ENCODE measurements around the gene XCL1. TPM values are rescaled to one million over a fixed set of nuclear protein-coding genes. Genes with fewer than 3 reads are reported as not detected.

The XCL1 gene
- total RNA-seq, 1 donor from 2014 or later, result not detected

DNA sequence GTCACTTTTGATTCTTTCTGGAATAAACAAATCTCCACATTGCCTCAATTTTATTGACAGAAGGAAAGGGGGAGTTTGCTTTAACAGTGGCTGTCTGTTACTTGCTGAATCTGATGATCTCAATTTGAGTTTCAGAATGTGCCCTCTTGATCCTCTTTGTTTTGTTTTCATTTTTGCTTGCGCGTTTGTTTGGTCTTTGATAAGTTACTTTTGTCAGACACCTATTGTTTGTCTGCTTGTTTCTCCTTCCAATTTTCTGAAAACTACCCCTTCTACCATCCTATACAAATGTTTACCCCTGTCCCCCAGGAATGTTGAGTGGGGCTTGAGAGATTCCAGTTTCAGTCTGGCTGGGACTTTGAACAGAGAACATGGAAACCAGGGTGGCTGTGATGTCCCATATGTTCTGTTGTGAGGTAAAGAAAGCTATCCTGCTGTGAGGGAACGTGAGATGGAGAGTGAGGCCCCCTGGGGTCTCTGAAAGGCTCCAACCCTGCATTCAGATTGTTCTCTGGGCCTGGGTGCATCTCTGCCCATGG lies 20.8 kb upstream of the XCL1 start:
- ChIA-PET CTCF (no interaction called here), POLR2A (no interaction called here)
- no peak for TF ChIP-seq CTCF (IDR thresholded peaks at IDR 0.05)
- Mint-ChIP-seq H3K9me3 (peaks cover 1% of the 10 kb centered on the region), H3K27me3 (peaks cover 2% of the 10 kb centered on the region), H3K36me3 (ENCODE audit: low read depth) (no peaks in the 10 kb centered on the region), H3K4me1 (no peaks in the 10 kb centered on the region), H3K4me3 (no peak overlapping the region), H3K27ac (no peak overlapping the region)
- intact Hi-C loops (cut with micrococcal nuclease), result no loop called here
- ATAC-seq (ENCODE audit: low read depth), result no peak
- DNase-seq, result no peak

DNA sequence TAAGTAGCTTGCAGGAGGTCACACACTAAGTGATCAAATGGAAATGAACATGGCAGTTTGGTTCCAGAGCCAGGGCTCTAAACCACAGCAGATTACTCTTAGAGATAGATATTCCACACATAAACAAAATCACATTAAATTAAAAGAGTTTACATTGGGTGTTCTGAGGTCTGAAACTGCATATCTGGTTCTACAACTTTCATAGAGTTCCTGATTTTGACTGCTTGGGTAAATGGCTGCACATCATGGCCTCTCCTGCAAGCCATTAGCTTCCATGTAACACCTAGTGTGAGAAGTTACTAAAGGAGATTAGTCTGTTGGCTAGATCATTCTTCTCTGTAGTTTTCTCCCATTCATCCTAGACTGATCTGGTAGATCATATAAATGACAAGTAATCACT lies 19.8 kb upstream of the XCL1 start:
- CTCF ChIA-PET, result no interaction called here
- DNase-seq, result no peak
- ATAC-seq (ENCODE audit: low read depth), result no peak
- POLR2A ChIA-PET, result no interaction called here
- no peaks in the 10 kb centered on the region for H3K9me3 Mint-ChIP-seq
- H3K36me3 Mint-ChIP-seq (ENCODE audit: low read depth), result no peaks in the 10 kb centered on the region
- H3K4me1 Mint-ChIP-seq, result no peaks in the 10 kb centered on the region
- H3K27ac Mint-ChIP-seq, result no peak overlapping the region
- H3K4me3 Mint-ChIP-seq, result no peak overlapping the region
- peaks cover 5% of the 10 kb centered on the region for H3K27me3 Mint-ChIP-seq
- intact Hi-C loops (cut with micrococcal nuclease), result no loop called here
- no peak for TF ChIP-seq CTCF (IDR thresholded peaks at IDR 0.05)

GRCh38 chr1:168560370-168560769 lies 16.0 kb upstream of the XCL1 start:
- TF ChIP-seq CTCF (IDR thresholded peaks at IDR 0.05), result no peak
- Mint-ChIP-seq H3K36me3 (ENCODE audit: low read depth) (no peaks in the 10 kb centered on the region), H3K4me3 (no peak overlapping the region), H3K9me3 (no peaks in the 10 kb centered on the region), H3K4me1 (no peaks in the 10 kb centered on the region), H3K27me3 (peaks cover 13% of the 10 kb centered on the region), H3K27ac (no peak overlapping the region)
- POLR2A ChIA-PET, result no interaction called here
- DNase-seq, result no peak
- no peak for ATAC-seq (ENCODE audit: low read depth)
- intact Hi-C loops (cut with micrococcal nuclease), result no loop called here
- CTCF ChIA-PET, result no interaction called here

DNA sequence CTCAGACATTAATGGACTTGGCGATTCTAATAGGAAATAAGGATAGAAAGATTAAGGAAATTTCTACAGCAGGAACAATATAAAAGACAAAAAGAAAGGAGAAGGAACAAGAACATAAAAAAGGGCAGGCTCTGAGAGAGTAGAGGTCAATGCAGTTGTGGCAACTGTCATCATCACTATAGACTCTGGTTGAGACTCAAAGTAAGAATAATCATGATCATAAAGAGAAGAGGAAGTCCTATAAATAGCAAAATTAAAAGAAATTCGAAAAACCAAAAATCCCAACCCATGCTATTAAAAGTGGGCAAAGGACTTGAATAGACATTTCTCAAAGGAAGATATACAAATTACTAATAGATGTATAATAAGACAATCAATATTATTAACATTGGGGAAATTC lies 14.4 kb upstream of the XCL1 start:
- CTCF ChIA-PET, result no interaction called here
- no peak for ATAC-seq (ENCODE audit: low read depth)
- intact Hi-C loops (cut with micrococcal nuclease), result no loop called here

GRCh38 chr1:168565825-168566224 lies 10.6 kb upstream of the XCL1 start:
- ChIA-PET POLR2A (no interaction called here), CTCF (no interaction called here)
- no peaks in the 10 kb centered on the region for H3K36me3 Mint-ChIP-seq (ENCODE audit: low read depth)
- intact Hi-C loops (cut with micrococcal nuclease), result no loop called here
- H3K4me1 Mint-ChIP-seq, result no peaks in the 10 kb centered on the region
- no peak for ATAC-seq (ENCODE audit: low read depth)
- no peak for DNase-seq
- TF ChIP-seq CTCF (IDR thresholded peaks at IDR 0.05), result no peak
- H3K4me3 Mint-ChIP-seq, result no peak overlapping the region
- no peaks in the 10 kb centered on the region for H3K9me3 Mint-ChIP-seq
- peaks cover 14% of the 10 kb centered on the region for H3K27me3 Mint-ChIP-seq
- no peak overlapping the region for H3K27ac Mint-ChIP-seq

More for the DNA sequence above, 14.4 kb upstream of the XCL1 start:
- no peak overlapping the region for H3K27ac Mint-ChIP-seq
- no peaks in the 10 kb centered on the region for H3K4me1 Mint-ChIP-seq
- H3K27me3 Mint-ChIP-seq, result peaks cover 10% of the 10 kb centered on the region
- no peak for DNase-seq
- POLR2A ChIA-PET, result no interaction called here
- no peak overlapping the region for H3K4me3 Mint-ChIP-seq
- no peak for TF ChIP-seq CTCF (IDR thresholded peaks at IDR 0.05)
- H3K9me3 Mint-ChIP-seq, result no peaks in the 10 kb centered on the region
- H3K36me3 Mint-ChIP-seq (ENCODE audit: low read depth), result no peaks in the 10 kb centered on the region

Measured in activated B cell treated with CpG ODN at 0.5 μM for 24 hours (primary cell).